ENCODE measurements around the gene NECAB2. TPM values are rescaled to one million over a fixed set of nuclear protein-coding genes. Genes with fewer than 3 reads are reported as not detected.

The NECAB2 gene
- total and polyA plus RNA-seq, 2 of the 8 experiments (the other 6 are each of a cell fraction or from before 2014, with no cell fraction given): 3.6 to 4.2 TPM

GRCh38 chr16:83971165-83972130, 3.4 kb downstream of the NECAB2 start (continued):
- TF ChIP-seq EGR1 (IDR thresholded peaks at IDR 0.05; ENCODE audit: borderline replicate concordance, low read depth, low read length): no peak
- no peak for TF ChIP-seq RFX5 (IDR thresholded peaks at IDR 0.05; ENCODE audit: borderline replicate concordance, low read depth, low read length)
- TF ChIP-seq ZNF274 (IDR thresholded peaks at IDR 0.05; ENCODE audit: borderline replicate concordance, extremely low read depth, low read length): no peak
